ENCODE data around the gene TMEM164.

TMEM164 gene

DNA sequence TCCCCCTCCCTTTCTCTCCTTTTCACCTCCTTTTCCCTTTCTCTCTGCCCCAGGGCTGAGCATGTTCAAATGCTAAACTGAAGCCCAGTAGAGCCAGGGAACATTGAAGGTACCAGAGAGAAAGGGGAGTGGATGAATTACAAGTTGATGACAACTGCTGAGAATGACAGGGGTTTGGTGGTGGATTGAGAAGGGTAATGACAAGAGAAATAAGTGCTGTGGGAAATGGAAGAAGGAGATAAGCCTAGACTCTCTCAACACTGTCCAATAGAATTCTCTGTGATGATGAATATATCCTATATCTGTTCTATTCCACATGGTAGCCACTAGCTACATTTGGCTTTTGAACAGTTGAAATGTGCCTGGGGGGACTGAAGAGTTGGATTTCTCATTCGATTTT is 154.5 kb downstream of the TMEM164 start:
- WGBS: 93% methylated on average over 1 of the region's 1 CpG

DNA sequence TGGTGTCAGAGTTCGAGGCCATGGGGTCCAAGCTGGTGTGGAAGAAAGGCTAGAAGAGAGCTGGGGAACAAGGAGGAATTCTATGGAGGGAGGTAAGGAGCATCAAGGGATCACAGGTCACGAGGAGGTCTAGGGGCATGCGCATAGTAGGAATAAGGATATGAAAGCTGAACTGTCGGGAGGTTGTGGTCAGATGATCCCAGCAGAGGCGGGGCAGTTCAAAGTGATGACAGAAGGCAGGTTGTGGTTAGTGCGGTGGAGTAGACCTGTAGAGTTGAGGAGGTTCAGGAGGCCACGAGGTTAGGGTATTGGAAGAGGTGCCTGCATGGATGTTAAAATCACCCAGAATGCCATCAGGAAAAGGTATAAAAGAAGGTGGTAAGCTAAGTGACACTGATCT is 156.3 kb downstream of the TMEM164 start:
- Histone ChIP-seq H3K27ac (ENCODE audit: low read depth, low read length) (no peak overlapping the region), H3K4me1 (ENCODE audit: insufficient read depth, low read length) (no peaks in the 10 kb centered on the region), H3K27me3 (ENCODE audit: insufficient read depth, low read length) (no peaks in the 10 kb centered on the region), H3K9ac (ENCODE audit: low read depth, low read length) (no peak overlapping the region), H3K9me3 (ENCODE audit: insufficient read depth, low read depth, low read length) (no peaks in the 10 kb centered on the region), H3K36me3 (ENCODE audit: insufficient read depth, low read length) (no peaks in the 10 kb centered on the region), H3K4me3 (ENCODE audit: low read length) (no peak overlapping the region)
- 83% methylated on average over 7 of the region's 7 CpGs for WGBS

More for the DNA sequence above, 154.5 kb downstream of the TMEM164 start:
- Histone ChIP-seq H3K27me3 (ENCODE audit: insufficient read depth, low read length) (no peaks in the 10 kb centered on the region), H3K4me3 (ENCODE audit: low read length) (no peak overlapping the region), H3K27ac (ENCODE audit: low read depth, low read length) (no peak overlapping the region), H3K36me3 (ENCODE audit: insufficient read depth, low read length) (no peaks in the 10 kb centered on the region), H3K9ac (ENCODE audit: low read depth, low read length) (no peak overlapping the region), H3K4me1 (ENCODE audit: insufficient read depth, low read length) (no peaks in the 10 kb centered on the region), H3K9me3 (ENCODE audit: insufficient read depth, low read depth, low read length) (no peaks in the 10 kb centered on the region)

GRCh38 chrX:110159865-110160264 is 157.0 kb downstream of the TMEM164 start:
- no peak overlapping the region for H3K27ac ChIP-seq (ENCODE audit: low read depth, low read length)
- no peaks in the 10 kb centered on the region for H3K9me3 ChIP-seq (ENCODE audit: insufficient read depth, low read depth, low read length)
- H3K9ac ChIP-seq (ENCODE audit: low read depth, low read length): no peak overlapping the region
- H3K4me1 ChIP-seq (ENCODE audit: insufficient read depth, low read length): no peaks in the 10 kb centered on the region
- H3K4me3 ChIP-seq (ENCODE audit: low read length): no peak overlapping the region
- WGBS: no CpG with 5 or more reads among the region's 2 CpGs
- no peaks in the 10 kb centered on the region for H3K27me3 ChIP-seq (ENCODE audit: insufficient read depth, low read length)
- no peaks in the 10 kb centered on the region for H3K36me3 ChIP-seq (ENCODE audit: insufficient read depth, low read length)

GRCh38 chrX:110161361-110161686 is 158.4 kb downstream of the TMEM164 start:
- Histone ChIP-seq H3K4me3 (ENCODE audit: low read length) (no peak overlapping the region), H3K27ac (ENCODE audit: low read depth, low read length) (no peak overlapping the region), H3K4me1 (ENCODE audit: insufficient read depth, low read length) (no peaks in the 10 kb centered on the region), H3K36me3 (ENCODE audit: insufficient read depth, low read length) (no peaks in the 10 kb centered on the region), H3K9ac (ENCODE audit: low read depth, low read length) (no peak overlapping the region), H3K9me3 (ENCODE audit: insufficient read depth, low read depth, low read length) (no peaks in the 10 kb centered on the region), H3K27me3 (ENCODE audit: insufficient read depth, low read length) (no peaks in the 10 kb centered on the region)
- WGBS: 93% methylated on average over 1 of the region's 1 CpG

DNA sequence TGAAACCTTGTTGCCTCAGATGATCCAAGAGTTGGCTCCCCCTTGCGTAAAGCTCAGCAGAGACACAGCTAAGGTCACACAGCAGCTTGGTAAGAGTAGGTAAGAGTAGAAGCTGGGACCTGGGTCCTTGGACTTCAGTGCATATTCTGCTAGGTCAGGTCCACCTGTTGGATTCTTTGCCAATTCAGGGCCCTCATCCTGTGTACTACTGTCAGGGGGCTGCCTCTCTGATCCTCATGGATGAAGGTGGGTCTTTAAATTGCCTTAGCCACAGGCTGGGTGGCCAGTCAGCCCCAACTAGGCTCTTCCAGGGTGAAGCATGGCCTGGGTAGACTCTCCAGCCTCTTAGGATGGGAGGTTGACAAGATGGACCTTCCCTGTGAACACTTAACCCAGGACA is 159.2 kb downstream of the TMEM164 start:
- 97% methylated on average over 1 of the region's 1 CpG for WGBS
- H3K27me3 ChIP-seq (ENCODE audit: insufficient read depth, low read length): no peaks in the 10 kb centered on the region
- H3K27ac ChIP-seq (ENCODE audit: low read depth, low read length): no peak overlapping the region
- H3K9ac ChIP-seq (ENCODE audit: low read depth, low read length): no peak overlapping the region
- H3K4me1 ChIP-seq (ENCODE audit: insufficient read depth, low read length): no peaks in the 10 kb centered on the region
- H3K36me3 ChIP-seq (ENCODE audit: insufficient read depth, low read length): no peaks in the 10 kb centered on the region
- H3K9me3 ChIP-seq (ENCODE audit: insufficient read depth, low read depth, low read length): no peaks in the 10 kb centered on the region
- no peak overlapping the region for H3K4me3 ChIP-seq (ENCODE audit: low read length)

GRCh38 chrX:110162867-110163266 is 160.0 kb downstream of the TMEM164 start:
- Histone ChIP-seq H3K36me3 (ENCODE audit: insufficient read depth, low read length) (no peaks in the 10 kb centered on the region), H3K4me1 (ENCODE audit: insufficient read depth, low read length) (no peaks in the 10 kb centered on the region), H3K9me3 (ENCODE audit: insufficient read depth, low read depth, low read length) (no peaks in the 10 kb centered on the region), H3K27ac (ENCODE audit: low read depth, low read length) (no peak overlapping the region), H3K4me3 (ENCODE audit: low read length) (no peak overlapping the region), H3K9ac (ENCODE audit: low read depth, low read length) (no peak overlapping the region), H3K27me3 (ENCODE audit: insufficient read depth, low read length) (no peaks in the 10 kb centered on the region)
- 86% methylated on average over 1 of the region's 1 CpG for WGBS

DNA sequence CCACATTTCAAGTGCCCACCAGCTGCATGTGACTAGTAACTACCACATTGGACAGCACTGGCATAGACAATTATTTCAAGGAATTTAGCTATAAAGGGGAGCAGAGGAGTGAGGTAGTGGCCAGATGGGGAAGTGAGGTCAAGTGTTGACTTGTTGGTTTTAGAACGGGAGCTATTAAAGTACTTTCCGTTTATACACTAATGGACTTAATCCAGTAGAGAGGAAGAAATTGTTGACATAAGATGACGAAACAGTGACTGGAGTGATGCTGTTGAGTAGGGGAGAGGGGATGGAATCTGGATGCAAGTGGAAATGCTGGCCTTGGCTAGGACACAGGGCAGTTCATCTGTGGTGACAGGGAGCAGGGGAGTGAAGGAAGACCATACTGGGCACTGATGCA is 160.6 kb downstream of the TMEM164 start:
- Histone ChIP-seq H3K9me3 (ENCODE audit: insufficient read depth, low read depth, low read length) (no peaks in the 10 kb centered on the region), H3K4me1 (ENCODE audit: insufficient read depth, low read length) (no peaks in the 10 kb centered on the region), H3K4me3 (ENCODE audit: low read length) (no peak overlapping the region), H3K36me3 (ENCODE audit: insufficient read depth, low read length) (no peaks in the 10 kb centered on the region), H3K27ac (ENCODE audit: low read depth, low read length) (no peak overlapping the region), H3K27me3 (ENCODE audit: insufficient read depth, low read length) (no peaks in the 10 kb centered on the region), H3K9ac (ENCODE audit: low read depth, low read length) (no peak overlapping the region)
- WGBS: 96% methylated on average over 3 of the region's 3 CpGs

- Histone ChIP-seq H3K36me3 (ENCODE audit: insufficient read depth, low read length) (no peaks in the 10 kb centered on the region), H3K9me3 (ENCODE audit: insufficient read depth, low read depth, low read length) (no peaks in the 10 kb centered on the region)
- 50% methylated on average over 7 of the region's 9 CpGs for WGBS
These were observed 165.1 kb downstream of the TMEM164 start for GRCh38 chrX:110167952-110168451.

DNA sequence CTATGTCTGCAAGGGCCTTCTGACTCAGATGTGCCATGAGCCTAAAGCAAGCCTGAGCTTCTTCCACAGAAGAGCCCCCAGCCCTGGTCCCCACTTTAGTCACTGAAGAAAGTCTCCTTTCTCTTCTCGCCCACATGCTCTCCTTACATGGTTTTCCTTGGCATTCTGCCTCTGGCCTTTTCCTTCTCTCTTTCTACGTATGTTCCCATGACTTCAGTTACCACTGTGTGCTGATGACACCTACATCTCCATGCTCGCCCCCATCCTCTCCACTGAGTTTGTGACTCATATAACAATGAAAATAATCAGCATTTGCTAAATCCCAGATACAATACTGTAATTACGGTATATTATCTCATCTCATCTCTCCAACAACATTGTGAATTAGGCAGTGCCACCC is 165.7 kb downstream of the TMEM164 start:
- no peak overlapping the region for H3K27ac ChIP-seq (ENCODE audit: low read depth, low read length)
- H3K9ac ChIP-seq (ENCODE audit: low read depth, low read length): no peak overlapping the region
- no peaks in the 10 kb centered on the region for H3K9me3 ChIP-seq (ENCODE audit: insufficient read depth, low read depth, low read length)
- H3K4me1 ChIP-seq (ENCODE audit: insufficient read depth, low read length): no peaks in the 10 kb centered on the region
- no peaks in the 10 kb centered on the region for H3K36me3 ChIP-seq (ENCODE audit: insufficient read depth, low read length)
- H3K27me3 ChIP-seq (ENCODE audit: insufficient read depth, low read length): no peaks in the 10 kb centered on the region
- WGBS: 93% methylated on average over 4 of the region's 4 CpGs
- no peak overlapping the region for H3K4me3 ChIP-seq (ENCODE audit: low read length)

More at GRCh38 chrX:110167952-110168451, 165.1 kb downstream of the TMEM164 start:
- H3K4me1 ChIP-seq (ENCODE audit: insufficient read depth, low read length): no peaks in the 10 kb centered on the region
- H3K27ac ChIP-seq (ENCODE audit: low read depth, low read length): no peak overlapping the region
- H3K27me3 ChIP-seq (ENCODE audit: insufficient read depth, low read length): no peaks in the 10 kb centered on the region
- no peak overlapping the region for H3K4me3 ChIP-seq (ENCODE audit: low read length)
- no peak overlapping the region for H3K9ac ChIP-seq (ENCODE audit: low read depth, low read length)

- no peaks in the 10 kb centered on the region for H3K9me3 ChIP-seq (ENCODE audit: insufficient read depth, low read depth, low read length)
- WGBS: 97% methylated on average over 3 of the region's 3 CpGs
- H3K27ac ChIP-seq (ENCODE audit: low read depth, low read length): no peak overlapping the region
- no peaks in the 10 kb centered on the region for H3K36me3 ChIP-seq (ENCODE audit: insufficient read depth, low read length)
- no peak overlapping the region for H3K9ac ChIP-seq (ENCODE audit: low read depth, low read length)
- no peaks in the 10 kb centered on the region for H3K4me1 ChIP-seq (ENCODE audit: insufficient read depth, low read length)
- no peaks in the 10 kb centered on the region for H3K27me3 ChIP-seq (ENCODE audit: insufficient read depth, low read length)
- H3K4me3 ChIP-seq (ENCODE audit: low read length): no peak overlapping the region
These were observed 167.1 kb downstream of the TMEM164 start for GRCh38 chrX:110170029-110170428.

DNA sequence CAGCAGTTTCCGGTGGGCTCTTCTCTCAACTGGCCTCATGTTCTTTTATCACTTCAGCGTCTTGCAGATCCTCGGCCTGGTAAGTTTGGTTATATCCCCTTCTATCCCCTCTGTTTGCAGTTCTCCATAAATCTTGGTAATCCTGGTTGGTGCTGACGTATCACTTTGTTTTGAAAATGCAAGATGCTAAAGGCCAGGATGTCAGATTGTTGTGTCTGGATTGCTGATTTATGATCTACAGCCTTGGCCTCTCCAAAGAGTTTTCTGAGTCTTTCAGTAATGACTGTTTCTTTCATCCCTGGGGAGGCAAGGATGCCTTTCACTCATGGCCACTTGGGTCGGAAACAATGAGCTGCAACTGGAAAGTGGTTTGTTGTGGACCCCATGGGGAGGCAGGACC is 168.5 kb downstream of the TMEM164 start:
- Histone ChIP-seq H3K4me1 (ENCODE audit: insufficient read depth, low read length) (no peaks in the 10 kb centered on the region), H3K27ac (ENCODE audit: low read depth, low read length) (no peak overlapping the region), H3K27me3 (ENCODE audit: insufficient read depth, low read length) (no peaks in the 10 kb centered on the region), H3K9ac (ENCODE audit: low read depth, low read length) (no peak overlapping the region), H3K36me3 (ENCODE audit: insufficient read depth, low read length) (no peaks in the 10 kb centered on the region), H3K9me3 (ENCODE audit: insufficient read depth, low read depth, low read length) (no peaks in the 10 kb centered on the region), H3K4me3 (ENCODE audit: low read length) (no peak overlapping the region)
- 92% methylated on average over 5 of the region's 5 CpGs for WGBS

GRCh38 chrX:110172215-110172614 is 169.3 kb downstream of the TMEM164 start:
- H3K9ac ChIP-seq (ENCODE audit: low read depth, low read length): no peak overlapping the region
- WGBS: 92% methylated on average over 10 of the region's 10 CpGs

More at GRCh38 chrX:110172215-110172614, 169.3 kb downstream of the TMEM164 start:
- no peaks in the 10 kb centered on the region for H3K27me3 ChIP-seq (ENCODE audit: insufficient read depth, low read length)
- no peaks in the 10 kb centered on the region for H3K36me3 ChIP-seq (ENCODE audit: insufficient read depth, low read length)
- H3K27ac ChIP-seq (ENCODE audit: low read depth, low read length): no peak overlapping the region
- no peaks in the 10 kb centered on the region for H3K4me1 ChIP-seq (ENCODE audit: insufficient read depth, low read length)
- no peaks in the 10 kb centered on the region for H3K9me3 ChIP-seq (ENCODE audit: insufficient read depth, low read depth, low read length)
- H3K4me3 ChIP-seq (ENCODE audit: low read length): no peak overlapping the region
